ENCODE measurements around the gene COX7C. TPM values are rescaled to one million over a fixed set of nuclear protein-coding genes. Genes with fewer than 3 reads are reported as not detected.

COX7C gene
- polyA plus RNA-seq, 3 donors = 342 to 575 (median 508) TPM

DNA sequence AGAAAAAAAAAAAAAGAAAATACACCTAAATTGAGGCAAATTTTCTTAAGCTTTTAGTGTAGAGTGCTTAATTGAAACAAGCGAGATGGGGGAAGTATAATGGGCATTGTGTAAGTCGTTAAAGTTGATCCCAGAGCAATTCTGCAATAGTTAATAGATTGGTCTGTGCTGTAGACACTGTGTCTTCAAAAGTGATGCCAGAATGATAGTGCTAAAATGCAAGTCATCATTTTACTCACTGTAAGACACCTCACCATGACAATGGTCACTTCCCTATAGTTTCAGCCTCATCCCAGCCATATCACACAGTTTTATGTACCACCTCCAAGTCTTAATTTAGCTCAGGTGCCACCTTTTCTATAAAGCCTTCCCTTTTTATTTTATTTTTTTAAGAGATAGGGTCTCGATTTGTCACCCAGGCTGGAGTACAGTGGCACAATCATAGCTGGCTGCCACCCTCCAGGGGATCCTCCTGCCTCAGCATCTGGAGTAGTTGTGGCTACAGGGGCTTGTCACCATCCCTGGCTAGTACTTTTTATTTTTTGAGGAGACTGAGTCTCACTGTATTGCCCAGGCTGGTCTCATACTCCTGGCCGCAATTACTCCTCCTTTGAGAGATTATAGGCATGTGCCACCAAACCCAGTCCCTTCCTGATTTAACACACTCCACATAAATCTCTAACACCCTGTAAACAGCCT, 6.2 kb downstream of the COX7C start:
- no peak overlapping the region for H2AFZ ChIP-seq (ENCODE audit: insufficient read depth, low read depth, low read length, poor library complexity, severe bottlenecking)
- peak; percentile 13 to 48 (median 25) for DNase-seq
- intact Hi-C loops (cut with micrococcal nuclease) = no loop called here
- no peak overlapping the region for H3K4me2 ChIP-seq (replicated peaks; ENCODE audit: extremely low read depth, low read length, poor library complexity, severe bottlenecking)
- no peaks in the 10 kb centered on the region for H3K9me3 ChIP-seq (replicated peaks in 1 of 2; ENCODE audit: control insufficient read depth in 1 of 2, insufficient read depth in 1 of 2, low read length in 2 of 2)
- no peak overlapping the region for H3K4me3 Mint-ChIP-seq
- 100% methylated on average over 1 of the region's 4 CpGs for WGBS (ENCODE audit: insufficient coverage)
- peaks cover 8% of the 10 kb centered on the region for H3K4me1 Mint-ChIP-seq
- H3K4me3 ChIP-seq (replicated peaks in 1 of 3; ENCODE audit: low read depth in 2 of 3, low read length in 3 of 3) = no peak overlapping the region
- H4K20me1 ChIP-seq (ENCODE audit: insufficient read depth, low read length) = no peaks in the 10 kb centered on the region
- H3K9ac ChIP-seq (ENCODE audit: insufficient read depth, low read length, poor library complexity, severe bottlenecking) = no peak overlapping the region
- no peak overlapping the region for H3K27ac ChIP-seq (ENCODE audit: low read depth in 1 of 2, low read length in 2 of 2)
- H3K4me1 ChIP-seq (ENCODE audit: control insufficient read depth in 1 of 2, insufficient read depth in 2 of 2, low read length in 2 of 2) = peaks cover under 1 to 3% of the 10 kb centered on the region in 2 donors
- TF ChIP-seq, protein P1, sequence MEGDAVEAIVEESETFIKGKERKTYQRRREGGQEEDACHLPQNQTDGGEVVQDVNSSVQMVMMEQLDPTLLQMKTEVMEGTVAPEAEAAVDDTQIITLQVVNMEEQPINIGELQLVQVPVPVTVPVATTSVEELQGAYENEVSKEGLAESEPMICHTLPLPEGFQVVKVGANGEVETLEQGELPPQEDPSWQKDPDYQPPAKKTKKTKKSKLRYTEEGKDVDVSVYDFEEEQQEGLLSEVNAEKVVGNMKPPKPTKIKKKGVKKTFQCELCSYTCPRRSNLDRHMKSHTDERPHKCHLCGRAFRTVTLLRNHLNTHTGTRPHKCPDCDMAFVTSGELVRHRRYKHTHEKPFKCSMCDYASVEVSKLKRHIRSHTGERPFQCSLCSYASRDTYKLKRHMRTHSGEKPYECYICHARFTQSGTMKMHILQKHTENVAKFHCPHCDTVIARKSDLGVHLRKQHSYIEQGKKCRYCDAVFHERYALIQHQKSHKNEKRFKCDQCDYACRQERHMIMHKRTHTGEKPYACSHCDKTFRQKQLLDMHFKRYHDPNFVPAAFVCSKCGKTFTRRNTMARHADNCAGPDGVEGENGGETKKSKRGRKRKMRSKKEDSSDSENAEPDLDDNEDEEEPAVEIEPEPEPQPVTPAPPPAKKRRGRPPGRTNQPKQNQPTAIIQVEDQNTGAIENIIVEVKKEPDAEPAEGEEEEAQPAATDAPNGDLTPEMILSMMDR (IDR thresholded peaks at IDR 0.05) = no peak
- peaks cover under 1 to 7% (median 2%) of the 10 kb centered on the region in 3 donors for H3K27me3 Mint-ChIP-seq (ENCODE audit: low read depth in 3 of 3)
- H3K27me3 ChIP-seq (ENCODE audit: control insufficient read depth in 2 of 2, insufficient read depth in 2 of 2, low read length in 2 of 2) = peaks cover 0 to 2% of the 10 kb centered on the region in 2 donors
- H3K9me3 Mint-ChIP-seq = peaks cover 0 to 2% (median 0%) of the 10 kb centered on the region in 7 donors
- H3K27ac Mint-ChIP-seq = peak overlapping the region in 3 of 7 donors; percentile 42 to 58 (median 48)
- peaks cover 36% of the 10 kb centered on the region in 2 donors for H3K36me3 Mint-ChIP-seq
- H3K36me3 ChIP-seq (replicated peaks in 1 of 2; ENCODE audit: control insufficient read depth in 1 of 2, insufficient read depth in 2 of 2, low read length in 2 of 2) = peaks cover 32 to 36% of the 10 kb centered on the region in 2 donors
- H3K79me2 ChIP-seq (ENCODE audit: insufficient read depth, low read length) = peaks cover 6% of the 10 kb centered on the region

DNA sequence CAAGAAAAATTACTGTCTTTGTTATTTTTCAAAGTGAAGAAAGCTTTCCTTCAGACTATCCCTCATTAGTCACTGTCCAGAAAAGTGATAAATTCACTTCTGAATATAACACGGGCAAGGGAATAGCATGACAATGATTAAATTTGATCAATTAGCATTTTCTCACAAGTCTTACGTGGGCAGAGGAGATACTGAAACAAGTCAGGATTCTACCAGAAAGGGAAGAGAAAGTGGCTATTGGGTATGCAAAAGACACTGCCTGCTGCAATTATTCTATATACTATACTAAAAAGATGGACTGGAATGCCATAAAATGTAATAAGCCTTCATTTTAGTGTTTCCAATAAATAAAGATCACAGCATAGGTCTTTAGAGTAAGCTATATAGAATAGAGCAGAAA, 7.4 kb downstream of the COX7C start:
- peaks cover 2 to 8% (median 7%) of the 10 kb centered on the region in 3 donors for H3K27me3 Mint-ChIP-seq (ENCODE audit: low read depth in 3 of 3)
- Histone ChIP-seq H3K9me3 (replicated peaks in 1 of 2; ENCODE audit: control insufficient read depth in 1 of 2, insufficient read depth in 1 of 2, low read length in 2 of 2) (no peaks in the 10 kb centered on the region), H4K20me1 (ENCODE audit: insufficient read depth, low read length) (no peaks in the 10 kb centered on the region), H3K4me2 (replicated peaks; ENCODE audit: extremely low read depth, low read length, poor library complexity, severe bottlenecking) (no peak overlapping the region), H3K79me2 (ENCODE audit: insufficient read depth, low read length) (no peaks in the 10 kb centered on the region), H2AFZ (ENCODE audit: insufficient read depth, low read depth, low read length, poor library complexity, severe bottlenecking) (no peak overlapping the region), H3K4me3 (replicated peaks in 1 of 3; ENCODE audit: low read depth in 2 of 3, low read length in 3 of 3) (no peak overlapping the region), H3K36me3 (replicated peaks in 1 of 2; ENCODE audit: control insufficient read depth in 1 of 2, insufficient read depth in 2 of 2, low read length in 2 of 2) (peaks cover 24 to 26% of the 10 kb centered on the region in 2 donors), H3K27ac (ENCODE audit: low read depth in 1 of 2, low read length in 2 of 2) (no peak overlapping the region), H3K4me1 (ENCODE audit: control insufficient read depth in 1 of 2, insufficient read depth in 2 of 2, low read length in 2 of 2) (no peaks in the 10 kb centered on the region), H3K9ac (ENCODE audit: insufficient read depth, low read length, poor library complexity, severe bottlenecking) (no peak overlapping the region), H3K27me3 (ENCODE audit: control insufficient read depth in 2 of 2, insufficient read depth in 2 of 2, low read length in 2 of 2) (peaks cover 2 to 5% of the 10 kb centered on the region in 2 donors)
- TF ChIP-seq, protein P1 (IDR thresholded peaks at IDR 0.05) = no peak
- intact Hi-C loops (cut with micrococcal nuclease) = no loop called here
- DNase-seq = no peak
- peaks cover 4% of the 10 kb centered on the region for H3K4me1 Mint-ChIP-seq
- H3K9me3 Mint-ChIP-seq = peaks cover 0 to 2% (median 0%) of the 10 kb centered on the region in 7 donors
- no CpG with 5 or more reads among the region's 2 CpGs for WGBS (ENCODE audit: insufficient coverage)
- H3K36me3 Mint-ChIP-seq = peaks cover 24 to 27% of the 10 kb centered on the region in 2 donors
- no peak overlapping the region for H3K4me3 Mint-ChIP-seq
- no peak overlapping the region for H3K27ac Mint-ChIP-seq

All from CD14-positive monocyte (primary cell).